HG03442 (cell line): ENCODE results near the gene PPP2R2C.

Source experiments
- ATAC-seq: cut with Tn5 transposase; IDR thresholded peaks from one replicate; pipeline ENCODE4 v1.9.1; 2021; ENCODE audit warnings: mild to moderate bottlenecking, moderate library complexity; ENCODE audit not compliant: unreplicated experiment

PPP2R2C gene

DNA sequence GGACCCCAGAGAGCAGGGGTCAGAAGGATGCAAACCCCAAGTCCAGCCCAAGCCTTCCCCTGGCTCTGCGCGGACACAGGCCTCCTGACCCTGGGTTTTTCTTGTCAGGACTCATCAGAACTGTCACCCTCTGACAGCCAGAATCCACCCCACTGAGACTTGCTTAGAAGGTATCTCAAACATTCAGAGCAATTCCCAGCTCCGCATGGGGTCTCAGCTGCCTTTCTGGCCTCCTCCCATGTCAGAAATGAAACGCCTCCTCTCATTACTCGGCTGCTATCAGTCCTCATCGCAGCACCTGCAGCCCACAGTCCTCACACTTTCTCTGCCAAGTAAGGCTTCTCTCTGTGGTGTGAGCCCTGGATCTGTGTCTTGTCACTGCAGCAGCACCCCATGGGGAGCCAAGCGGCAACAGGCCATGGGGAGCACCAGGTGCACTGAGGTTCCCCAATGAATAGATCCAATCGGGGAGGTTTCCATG lies 105.0 kb downstream of the PPP2R2C start:
- ATAC-seq: no peak

DNA sequence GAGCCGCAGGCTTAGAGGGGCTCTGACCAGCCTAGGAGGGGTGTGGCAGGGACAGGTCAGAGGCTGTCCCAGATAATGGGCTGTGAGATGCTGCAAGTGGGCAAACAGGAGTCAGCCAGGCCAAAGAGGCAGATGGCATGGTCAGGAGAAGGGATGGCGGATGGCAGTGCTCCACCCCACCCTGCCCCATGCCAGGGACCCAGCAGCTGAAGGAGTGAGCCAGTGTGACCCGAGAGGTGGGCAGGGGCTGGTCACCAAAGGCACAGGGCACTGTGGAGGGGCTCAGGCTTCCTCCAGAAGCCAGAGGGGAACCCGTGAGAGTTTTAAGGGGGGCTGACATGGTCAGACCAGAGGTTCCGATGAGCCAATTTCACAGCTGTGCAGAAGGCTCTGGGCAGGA lies 105.8 kb downstream of the PPP2R2C start:
- no peak for ATAC-seq

DNA sequence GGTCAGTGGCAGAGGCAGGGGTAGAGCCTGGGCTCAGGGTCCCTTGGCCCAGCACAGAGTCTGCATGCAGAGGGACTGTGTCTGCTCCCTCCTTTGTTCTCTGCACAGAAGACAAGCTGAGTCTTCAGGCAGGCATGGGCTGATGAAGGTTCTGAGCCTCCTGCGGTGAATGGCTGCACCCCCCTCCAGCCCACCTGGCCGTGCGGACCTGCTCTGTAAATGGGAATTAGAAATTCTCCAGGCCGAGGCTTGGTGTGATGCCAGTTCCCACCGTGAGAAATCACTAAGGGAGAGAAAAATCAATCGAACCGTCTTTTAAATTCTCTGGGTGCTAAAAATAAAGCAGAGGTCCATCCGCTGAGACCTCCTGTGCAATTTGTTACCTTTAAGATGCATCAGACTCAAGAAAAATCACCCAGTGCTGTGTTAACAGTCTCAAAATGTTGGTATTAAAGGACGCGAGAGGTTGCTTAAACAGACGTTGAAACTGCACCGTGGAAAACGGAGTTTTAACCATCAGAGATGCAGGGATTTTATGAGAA lies 106.8 kb downstream of the PPP2R2C start:
- ATAC-seq: no peak

- ATAC-seq: no peak
Observed at GRCh38 chr4:6364581-6364980, 107.8 kb downstream of the PPP2R2C start.

GRCh38 chr4:6364146-6364545 lies 108.3 kb downstream of the PPP2R2C start:
- ATAC-seq: no peak

- no peak for ATAC-seq
Observed at GRCh38 chr4:6362896-6363295, 109.5 kb downstream of the PPP2R2C start.

DNA sequence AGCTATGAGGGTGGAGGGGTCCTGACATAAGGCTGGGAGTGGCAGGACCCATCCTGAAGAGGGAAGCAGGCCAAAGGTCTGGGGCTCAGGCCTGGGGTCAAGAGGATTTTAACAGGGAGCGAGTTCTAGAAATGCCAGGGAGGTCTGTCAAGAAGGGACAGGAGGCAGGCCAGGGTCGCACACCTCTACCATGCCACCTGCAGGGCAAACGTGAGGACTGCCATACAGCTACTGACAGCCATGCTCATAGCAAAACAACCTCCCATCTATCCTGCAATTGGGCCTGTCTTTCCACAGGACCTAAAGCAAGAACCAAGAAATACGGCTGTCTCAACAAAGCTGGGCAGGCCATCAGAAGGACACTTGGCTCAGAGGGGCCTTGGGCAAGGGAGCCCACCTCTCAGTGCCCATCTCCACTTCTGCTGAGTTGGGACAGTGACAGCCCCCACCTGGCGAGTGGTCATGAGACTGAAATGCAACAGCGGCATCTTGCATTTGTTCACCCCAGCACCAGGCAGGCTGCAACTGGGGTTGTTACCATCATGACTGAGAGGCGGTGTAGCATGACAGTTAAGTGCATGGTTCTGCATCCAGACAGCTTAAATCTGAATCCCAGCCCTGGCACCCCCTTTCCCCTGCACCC lies 110.0 kb downstream of the PPP2R2C start:
- no peak for ATAC-seq

GRCh38 chr4:6361076-6361784 lies 111.2 kb downstream of the PPP2R2C start:
- no peak for ATAC-seq

- ATAC-seq: no peak
Observed at GRCh38 chr4:6360385-6360784, 112.0 kb downstream of the PPP2R2C start.

DNA sequence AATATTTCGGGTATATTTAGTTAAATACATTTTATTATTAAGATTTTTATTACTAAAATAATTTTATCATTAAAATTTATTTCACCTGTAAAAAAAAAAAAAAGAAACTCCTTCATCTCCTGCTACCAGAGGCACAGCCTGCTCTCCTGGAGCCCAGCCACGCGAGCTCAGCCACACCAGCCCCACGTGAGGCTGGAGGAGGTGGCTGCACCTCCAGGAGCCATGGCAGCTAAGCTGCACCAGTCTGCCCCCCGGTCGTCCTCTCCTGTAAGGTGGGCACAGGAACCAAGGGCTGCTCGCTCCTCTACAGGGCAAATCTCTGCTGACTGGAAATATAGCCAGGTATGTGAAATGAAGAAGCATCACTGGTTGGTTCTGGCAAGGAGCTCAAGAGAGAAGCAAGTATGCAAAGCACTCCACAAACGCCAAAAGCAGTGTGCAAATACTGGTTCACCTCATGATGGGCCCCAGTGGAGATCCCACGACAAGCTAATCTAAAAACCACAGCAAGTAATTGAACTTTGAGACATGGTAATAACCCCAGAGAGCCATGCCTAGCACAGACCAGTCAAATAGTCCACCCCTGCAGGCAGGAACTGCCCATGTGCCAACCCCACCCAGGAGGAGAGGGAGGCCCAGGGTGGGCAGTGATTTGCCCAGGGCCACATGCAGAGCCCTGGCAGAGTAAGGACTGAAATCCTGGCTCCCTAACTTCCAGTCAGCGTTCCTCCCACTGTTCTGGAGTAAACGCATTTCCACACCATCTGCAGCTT lies 112.7 kb downstream of the PPP2R2C start:
- ATAC-seq: no peak

- ATAC-seq: no peak
Observed at GRCh38 chr4:6357476-6357875, 114.9 kb downstream of the PPP2R2C start.

GRCh38 chr4:6356076-6356560 lies 116.3 kb downstream of the PPP2R2C start:
- no peak for ATAC-seq

GRCh38 chr4:6355052-6355451 lies 117.4 kb downstream of the PPP2R2C start:
- no peak for ATAC-seq

GRCh38 chr4:6354626-6355025 lies 117.8 kb downstream of the PPP2R2C start:
- ATAC-seq: no peak

DNA sequence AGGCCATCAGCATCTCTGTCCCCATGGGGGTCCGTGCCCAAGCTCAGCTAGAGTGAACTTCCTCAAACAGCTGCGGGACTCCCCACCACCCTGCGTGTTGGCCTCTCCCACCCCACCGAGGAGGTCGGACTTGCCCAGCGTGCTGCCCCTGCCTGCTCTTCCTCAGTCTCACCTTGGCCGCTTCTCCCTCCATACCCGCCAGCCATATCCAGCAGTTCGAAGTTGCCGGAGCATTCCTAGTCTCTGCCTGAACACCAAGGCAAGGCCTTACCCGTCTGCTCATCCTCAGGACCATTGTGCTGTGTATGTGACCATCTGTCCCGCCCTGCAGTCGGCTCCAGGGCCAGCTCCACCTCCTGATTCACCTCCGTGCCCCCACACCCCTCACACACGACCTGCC lies 118.3 kb downstream of the PPP2R2C start:
- no peak for ATAC-seq

- no peak for ATAC-seq
Observed at GRCh38 chr4:6352031-6352692, 120.3 kb downstream of the PPP2R2C start.

DNA sequence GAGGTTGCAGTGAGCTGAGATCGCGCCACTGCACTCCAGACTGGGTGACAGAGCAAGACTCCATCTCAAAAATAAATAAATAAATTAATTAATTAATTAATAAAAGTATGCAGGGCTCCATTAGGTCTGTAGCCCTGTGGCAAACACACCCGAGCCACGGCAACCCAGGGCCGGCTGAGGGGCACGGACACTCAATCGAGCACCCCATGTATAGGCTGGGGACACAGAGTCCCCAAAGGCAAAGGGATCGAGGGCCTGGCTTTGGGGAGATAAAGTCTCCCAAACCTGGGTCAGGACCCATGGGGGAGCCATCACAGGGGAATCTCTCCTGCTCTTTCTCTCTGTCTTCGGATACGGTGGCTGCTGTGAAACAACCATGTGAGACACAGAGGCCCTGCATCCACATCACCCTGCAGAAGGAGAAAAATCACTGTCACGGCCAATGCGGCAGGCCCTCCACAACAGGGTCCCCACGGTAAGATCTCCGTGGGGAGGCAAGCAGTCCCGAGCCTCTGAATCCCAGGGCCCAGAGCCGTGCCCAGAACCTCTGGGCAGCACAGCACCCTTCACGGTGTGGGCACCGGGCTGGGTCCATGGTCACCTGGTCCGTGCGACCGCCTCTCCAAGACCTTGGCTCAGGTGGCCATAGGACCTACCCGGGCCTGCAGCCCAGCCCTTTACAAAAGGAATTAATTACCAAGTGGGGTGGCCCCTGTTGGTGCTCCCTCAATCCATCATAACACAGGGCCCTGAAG lies 121.0 kb downstream of the PPP2R2C start:
- ATAC-seq: no peak

GRCh38 chr4:6350646-6351045 lies 121.8 kb downstream of the PPP2R2C start:
- no peak for ATAC-seq

- no peak for ATAC-seq
Observed at GRCh38 chr4:6349896-6350603, 122.4 kb downstream of the PPP2R2C start.
